ENCODE measurements around the gene ATP7B. TPM values are rescaled to one million over a fixed set of nuclear protein-coding genes. Genes with fewer than 3 reads are reported as not detected.
"Not testable (repeated sequence)": the region's sequence is repeated elsewhere in the genome, so short reads cannot be mapped to it uniquely, and the experiment has no call there.

ATP7B gene
- total RNA-seq, 4 donors from 2014 or later = 2.0 to 8.3 (median 5.1) TPM

- WGBS = 81% methylated on average over 3 of the region's 3 CpGs
- no peaks in the 10 kb centered on the region for H3K9me3 ChIP-seq
- H3K4me1 ChIP-seq = no peaks in the 10 kb centered on the region
- no peaks in the 10 kb centered on the region for H3K36me3 ChIP-seq
- no peak for TF ChIP-seq EP300 (IDR thresholded peaks at IDR 0.05)
- no peak for TF ChIP-seq POLR2AphosphoS5 (IDR thresholded peaks at IDR 0.05)
- no peak for TF ChIP-seq CTCF (IDR thresholded peaks at IDR 0.05)
- no peak for TF ChIP-seq POLR2A (IDR thresholded peaks at IDR 0.05)
- H3K27ac ChIP-seq = no peak overlapping the region
- no peak for DNase-seq (ENCODE audit: low spot score in 2 of 2)
- no peaks in the 10 kb centered on the region for H3K27me3 ChIP-seq
- no peak overlapping the region for H3K4me3 ChIP-seq
Measured at GRCh38 chr13:52043675-52044074, 32.4 kb upstream of the ATP7B start.

DNA sequence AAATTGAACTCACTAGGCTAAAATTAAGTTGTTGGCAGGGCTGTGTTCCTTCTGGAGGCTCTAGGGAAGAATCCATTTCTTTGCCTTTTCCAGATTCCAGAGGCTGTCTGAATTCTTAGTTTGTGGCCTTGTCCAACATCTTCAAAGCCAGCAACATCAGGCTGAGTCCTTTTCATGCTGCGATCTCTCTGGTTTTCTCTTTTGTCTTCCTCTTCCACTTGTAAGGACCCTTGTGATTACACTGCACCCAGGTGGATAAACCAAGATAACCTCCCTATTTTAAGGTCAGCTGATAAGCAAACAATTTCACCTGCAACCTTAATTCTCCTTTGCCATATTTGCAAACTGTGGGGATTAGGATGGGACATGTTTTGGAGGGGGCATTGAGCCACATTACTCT lies 24.8 kb upstream of the ATP7B start:
- Histone ChIP-seq H3K36me3 (no peaks in the 10 kb centered on the region), H3K27me3 (no peaks in the 10 kb centered on the region), H3K4me3 (no peak overlapping the region), H3K4me1 (no peaks in the 10 kb centered on the region), H3K9me3 (peaks cover 4% of the 10 kb centered on the region), H3K27ac (no peak overlapping the region)
- TF ChIP-seq POLR2AphosphoS5 (IDR thresholded peaks at IDR 0.05) (no peak), CTCF (IDR thresholded peaks at IDR 0.05) (no peak), POLR2A (IDR thresholded peaks at IDR 0.05) (no peak), EP300 (IDR thresholded peaks at IDR 0.05) (no peak)
- 100% methylated on average over 1 of the region's 1 CpG for WGBS
- DNase-seq (ENCODE audit: low spot score in 2 of 2) = no peak

DNA sequence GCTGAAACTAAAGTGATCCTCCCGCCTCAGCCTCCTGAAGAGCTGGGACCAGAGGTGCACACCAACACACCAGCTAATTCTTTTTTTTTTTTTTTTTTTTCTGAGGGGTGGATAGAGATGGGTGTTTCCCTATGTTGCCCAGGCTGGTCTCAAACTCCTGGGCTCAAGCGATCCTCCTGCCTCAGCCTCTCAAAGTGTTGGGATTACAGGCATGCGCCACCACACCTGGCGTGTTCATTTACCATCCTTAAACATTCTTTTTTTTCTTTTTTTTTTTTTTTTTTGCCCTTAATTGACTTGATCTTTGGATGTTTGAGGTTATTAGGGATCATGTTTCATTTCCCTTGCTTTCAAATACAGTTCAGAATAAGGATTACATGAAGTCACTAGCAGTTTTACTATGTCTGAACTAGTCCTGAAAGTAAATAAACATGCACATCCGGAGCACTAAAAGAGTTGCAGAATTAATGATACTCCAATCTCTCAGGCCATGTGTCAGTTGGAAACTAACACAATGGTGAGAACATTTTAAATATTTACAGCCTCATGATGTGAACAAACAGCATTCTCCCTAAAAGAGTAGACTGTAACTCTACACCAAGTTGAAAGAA lies 23.5 kb upstream of the ATP7B start:
- no peak overlapping the region for H3K4me3 ChIP-seq
- TF ChIP-seq POLR2AphosphoS5 (IDR thresholded peaks at IDR 0.05) = no peak
- TF ChIP-seq CTCF (IDR thresholded peaks at IDR 0.05) = no peak
- no peak for TF ChIP-seq POLR2A (IDR thresholded peaks at IDR 0.05)
- no peak for TF ChIP-seq EP300 (IDR thresholded peaks at IDR 0.05)
- WGBS = 77% methylated on average over 5 of the region's 5 CpGs
- H3K4me1 ChIP-seq = no peaks in the 10 kb centered on the region
- no peak for DNase-seq (ENCODE audit: low spot score in 2 of 2)
- H3K36me3 ChIP-seq = no peaks in the 10 kb centered on the region
- no peak overlapping the region for H3K27ac ChIP-seq
- no peaks in the 10 kb centered on the region for H3K27me3 ChIP-seq
- peaks cover 4% of the 10 kb centered on the region for H3K9me3 ChIP-seq

DNA sequence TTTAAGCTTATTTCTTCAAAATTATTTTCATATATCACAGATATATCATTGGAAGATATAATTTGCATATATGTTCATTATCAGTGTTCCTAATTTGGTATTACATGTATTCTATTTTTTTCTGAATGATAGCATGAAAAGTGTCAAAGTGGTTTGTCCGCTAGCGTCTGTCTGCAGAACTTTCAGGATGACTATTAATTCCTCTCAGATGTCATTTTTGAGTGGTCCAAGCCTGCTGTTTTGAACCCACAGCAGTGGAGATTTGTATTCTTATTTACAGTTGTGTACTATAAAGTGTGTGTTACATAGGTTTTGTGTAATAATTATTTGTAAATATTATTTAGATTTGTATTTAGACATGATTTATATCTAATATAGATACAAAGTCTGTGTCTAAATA lies 21.8 kb upstream of the ATP7B start:
- H3K27ac ChIP-seq = no peak overlapping the region
- WGBS = 86% methylated on average over 2 of the region's 2 CpGs
- TF ChIP-seq POLR2A (IDR thresholded peaks at IDR 0.05) (no peak), EP300 (IDR thresholded peaks at IDR 0.05) (no peak), POLR2AphosphoS5 (IDR thresholded peaks at IDR 0.05) (no peak), CTCF (IDR thresholded peaks at IDR 0.05) (no peak)
- H3K9me3 ChIP-seq = peaks cover 8% of the 10 kb centered on the region
- H3K36me3 ChIP-seq = peaks cover 12% of the 10 kb centered on the region
- H3K27me3 ChIP-seq = no peaks in the 10 kb centered on the region
- no peak for DNase-seq (ENCODE audit: low spot score in 2 of 2)
- H3K4me3 ChIP-seq = no peak overlapping the region
- H3K4me1 ChIP-seq = no peaks in the 10 kb centered on the region

GRCh38 chr13:52030401-52030800 lies 19.2 kb upstream of the ATP7B start:
- H3K27me3 ChIP-seq; H3K4me3 ChIP-seq; H3K27ac ChIP-seq; DNase-seq (ENCODE audit: low spot score in 2 of 2); H3K4me1 ChIP-seq: not testable (repeated sequence)
- Histone ChIP-seq H3K9me3 (peaks cover 12% of the 10 kb centered on the region), H3K36me3 (peaks cover 33% of the 10 kb centered on the region)
- 97% methylated on average over 6 of the region's 6 CpGs for WGBS

DNA sequence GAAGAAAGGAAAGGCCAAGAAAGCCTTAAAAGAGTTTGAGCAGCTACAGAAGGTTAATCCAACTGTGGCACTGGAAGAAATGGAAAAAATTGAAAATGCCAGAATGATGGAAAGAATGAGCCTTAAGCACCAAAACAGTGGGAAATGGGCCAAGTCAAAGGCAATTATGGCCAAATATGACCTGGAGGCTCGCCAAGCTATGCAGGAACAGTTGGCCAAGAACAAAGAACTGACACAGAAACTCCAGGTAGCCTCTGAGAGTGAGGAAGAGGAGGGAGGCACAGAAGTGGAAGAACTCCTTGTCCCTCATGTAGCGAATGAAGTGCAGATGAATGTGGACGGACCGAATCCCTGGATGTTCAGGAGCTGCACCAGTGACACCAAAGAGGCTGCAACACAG lies 18.3 kb upstream of the ATP7B start:
- Histone ChIP-seq H3K9me3 (peaks cover 12% of the 10 kb centered on the region), H3K4me1 (no peaks in the 10 kb centered on the region), H3K36me3 (peaks cover 41% of the 10 kb centered on the region), H3K27ac (no peak overlapping the region), H3K4me3 (no peak overlapping the region), H3K27me3 (no peaks in the 10 kb centered on the region)
- no peak for DNase-seq (ENCODE audit: low spot score in 2 of 2)
- TF ChIP-seq EP300 (IDR thresholded peaks at IDR 0.05) (no peak), POLR2AphosphoS5 (IDR thresholded peaks at IDR 0.05) (no peak), CTCF (IDR thresholded peaks at IDR 0.05) (no peak)
- 86% methylated on average over 4 of the region's 4 CpGs for WGBS
